MM.1S (cell line): ENCODE data around the gene NTPCR.

Source experiments
- DNase-seq: peaks from one replicate; pipeline ENCODE4 v3.0.0-alpha.2; 2015
- H2AFZ ChIP-seq: fragments of 300-600 bp; sonication (generic); 2 replicates; pipeline ENCODE4 v1.6.0; 2016; ENCODE audit warnings: antibody characterized with exemption, low read length
- H3F3A ChIP-seq: fragments of 300-600 bp; sonication (generic); 2 replicates; pipeline ENCODE4 v1.6.1; 2016; ENCODE audit warnings: mild to moderate bottlenecking, antibody characterized with exemption, low read length, moderate library complexity, mixed read lengths; ENCODE audit not compliant: insufficient read depth
- H3K27ac ChIP-seq: fragments of 300-600 bp; sonication (generic); 2 replicates; pipeline ENCODE4 v1.5.1; 2016; ENCODE audit warnings: mild to moderate bottlenecking, low read length
- H3K27me3 ChIP-seq: fragments of 300-600 bp; sonication (generic); replicated peaks from 2 replicates; pipeline ENCODE4 v1.6.0; 2016; ENCODE audit warnings: low read length; ENCODE audit not compliant: insufficient read depth
- H3K36me3 ChIP-seq: fragments of 300-600 bp; sonication (generic); replicated peaks from 2 replicates; pipeline ENCODE4 v1.6.1; 2016; ENCODE audit warnings: mild to moderate bottlenecking, low read length, mixed read lengths; ENCODE audit not compliant: insufficient read depth
- H3K4me1 ChIP-seq: fragments of 300-600 bp; sonication (generic); 2 replicates; pipeline ENCODE4 v1.6.1; 2016; ENCODE audit warnings: low read length, mixed read lengths
- H3K4me2 ChIP-seq: fragments of 300-600 bp; sonication (generic); 2 replicates; pipeline ENCODE4 v1.6.0; 2016; ENCODE audit warnings: low read depth, low read length
- H3K4me3 ChIP-seq: fragments of 300-600 bp; sonication (generic); 2 replicates; pipeline ENCODE4 v1.5.1; 2016; ENCODE audit warnings: low read length, mixed read lengths
- H3K79me2 ChIP-seq: fragments of 300-600 bp; sonication (generic); 2 replicates; pipeline ENCODE4 v1.6.1; 2016; ENCODE audit warnings: mixed run types, low read length, mixed read lengths
- H3K9ac ChIP-seq: fragments of 300-600 bp; sonication (generic); 2 replicates; pipeline ENCODE4 v1.6.1; 2016; ENCODE audit warnings: low read length, mixed read lengths
- H3K9me2 ChIP-seq: fragments of 300-600 bp; sonication (generic); replicated peaks from 2 replicates; pipeline ENCODE4 v1.6.1; 2016; ENCODE audit warnings: mild to moderate bottlenecking, low read length, mixed read lengths; ENCODE audit not compliant: insufficient read depth
- H3K9me3 ChIP-seq: fragments of 300-600 bp; sonication (generic); replicated peaks from 2 replicates; pipeline ENCODE4 v1.6.1; 2016; ENCODE audit warnings: mild to moderate bottlenecking, low read length, mixed read lengths; ENCODE audit not compliant: insufficient read depth
- H4K20me1 ChIP-seq: fragments of 300-600 bp; sonication (generic); 2 replicates; pipeline ENCODE4 v1.6.1; 2016; ENCODE audit warnings: mild to moderate bottlenecking, low read length, moderate library complexity, mixed read lengths; ENCODE audit not compliant: insufficient read depth
- EZH2 ChIP-seq: fragments of 300-600 bp; sonication (generic); optimal IDR thresholded peaks from 2 replicates; pipeline ENCODE3; 2017; ENCODE audit warnings: low read depth, mild to moderate bottlenecking, antibody characterized with exemption, low read length, mixed read lengths
- EZH2phosphoT487 ChIP-seq: fragments of 300-600 bp; sonication (generic); IDR thresholded peaks from 2 replicates; pipeline ENCODE4 v1.6.1; 2018; ENCODE audit warnings: antibody characterized with exemption, low read length
- TF ChIP-seq, protein P1 (sequence below): fragments of 300-600 bp; sonication (generic); IDR thresholded peaks from 2 replicates; pipeline ENCODE4 v1.5.1; 2016; ENCODE audit warnings: antibody characterized with exemption, low read length, mixed read lengths

The NTPCR gene

GRCh38 chr1:232927830-232928505, 22.4 kb upstream of the NTPCR start:
- Histone ChIP-seq H3K4me2 (no peak overlapping the region), H3K27me3 (no peaks in the 10 kb centered on the region), H3K9ac (no peak overlapping the region), H2AFZ (no peak overlapping the region), H3K27ac (no peak overlapping the region), H3K4me3 (no peak overlapping the region), H3K9me3 (no peaks in the 10 kb centered on the region), H4K20me1 (no peaks in the 10 kb centered on the region), H3K36me3 (no peaks in the 10 kb centered on the region), H3K9me2 (no peaks in the 10 kb centered on the region), H3K4me1 (peaks cover 12% of the 10 kb centered on the region), H3K79me2 (no peaks in the 10 kb centered on the region), H3F3A (peaks cover 13% of the 10 kb centered on the region)
- DNase-seq, result no peak
- TF ChIP-seq EZH2phosphoT487 (no peak), EZH2 (no peak)
- TF ChIP-seq, protein P1, sequence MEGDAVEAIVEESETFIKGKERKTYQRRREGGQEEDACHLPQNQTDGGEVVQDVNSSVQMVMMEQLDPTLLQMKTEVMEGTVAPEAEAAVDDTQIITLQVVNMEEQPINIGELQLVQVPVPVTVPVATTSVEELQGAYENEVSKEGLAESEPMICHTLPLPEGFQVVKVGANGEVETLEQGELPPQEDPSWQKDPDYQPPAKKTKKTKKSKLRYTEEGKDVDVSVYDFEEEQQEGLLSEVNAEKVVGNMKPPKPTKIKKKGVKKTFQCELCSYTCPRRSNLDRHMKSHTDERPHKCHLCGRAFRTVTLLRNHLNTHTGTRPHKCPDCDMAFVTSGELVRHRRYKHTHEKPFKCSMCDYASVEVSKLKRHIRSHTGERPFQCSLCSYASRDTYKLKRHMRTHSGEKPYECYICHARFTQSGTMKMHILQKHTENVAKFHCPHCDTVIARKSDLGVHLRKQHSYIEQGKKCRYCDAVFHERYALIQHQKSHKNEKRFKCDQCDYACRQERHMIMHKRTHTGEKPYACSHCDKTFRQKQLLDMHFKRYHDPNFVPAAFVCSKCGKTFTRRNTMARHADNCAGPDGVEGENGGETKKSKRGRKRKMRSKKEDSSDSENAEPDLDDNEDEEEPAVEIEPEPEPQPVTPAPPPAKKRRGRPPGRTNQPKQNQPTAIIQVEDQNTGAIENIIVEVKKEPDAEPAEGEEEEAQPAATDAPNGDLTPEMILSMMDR, result no peak

DNA sequence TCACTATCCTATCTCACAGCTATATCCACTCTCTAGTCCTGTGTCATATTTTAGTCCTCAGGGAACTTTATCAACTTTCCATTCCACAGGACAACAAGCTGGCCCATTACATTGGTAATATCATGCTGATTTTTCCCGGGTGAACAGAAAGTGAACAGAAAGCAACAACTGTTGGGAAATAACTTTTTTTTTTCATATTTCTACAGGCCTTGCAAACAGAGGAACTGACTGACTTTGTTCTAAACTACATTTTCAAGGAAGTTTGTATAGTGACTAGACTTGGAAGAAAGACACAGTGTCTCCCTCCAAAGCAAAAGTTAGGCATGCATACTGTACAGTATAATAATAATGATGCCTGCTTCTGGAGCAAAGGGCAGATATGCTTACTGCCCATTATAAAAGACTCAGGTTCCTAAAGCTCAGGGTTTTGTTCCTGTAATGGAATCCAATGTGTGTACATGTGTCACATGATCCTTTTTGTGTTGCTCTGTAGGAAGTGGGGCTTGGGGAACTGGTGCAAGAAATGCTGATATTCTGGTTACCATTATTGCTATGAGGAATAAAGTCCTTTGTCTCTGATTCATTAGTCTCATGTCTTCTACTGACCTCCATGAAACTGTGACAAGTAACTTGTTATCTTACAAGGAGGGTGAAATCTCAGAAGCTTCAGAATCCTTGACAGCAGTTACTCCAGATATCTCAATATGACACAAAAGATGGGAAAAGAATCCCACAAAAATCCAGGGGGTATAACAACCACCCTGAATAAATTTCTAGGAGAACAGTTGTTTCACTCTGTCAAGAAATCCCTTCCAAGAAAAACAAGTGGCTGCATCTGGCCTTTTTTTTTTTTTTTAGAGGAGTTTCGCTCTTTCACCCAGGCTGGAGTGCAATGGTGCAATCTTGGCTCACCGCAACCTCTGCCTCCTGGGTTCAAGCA, 17.7 kb upstream of the NTPCR start:
- H3K9me2 ChIP-seq, result no peaks in the 10 kb centered on the region
- H3K36me3 ChIP-seq, result no peaks in the 10 kb centered on the region
- no peak overlapping the region for H3K4me3 ChIP-seq
- TF ChIP-seq EZH2phosphoT487, result no peak
- TF ChIP-seq, protein P1, result no peak
- no peak for TF ChIP-seq EZH2
- H3K79me2 ChIP-seq, result no peaks in the 10 kb centered on the region
- DNase-seq, result no peak
- no peaks in the 10 kb centered on the region for H4K20me1 ChIP-seq
- no peak overlapping the region for H3K9ac ChIP-seq
- no peaks in the 10 kb centered on the region for H3K9me3 ChIP-seq
- no peak overlapping the region for H3K4me2 ChIP-seq
- no peak overlapping the region for H3K27ac ChIP-seq
- H3F3A ChIP-seq, result no peaks in the 10 kb centered on the region
- H2AFZ ChIP-seq, result no peak overlapping the region
- no peaks in the 10 kb centered on the region for H3K27me3 ChIP-seq
- H3K4me1 ChIP-seq, result no peaks in the 10 kb centered on the region

- Histone ChIP-seq H3F3A (no peaks in the 10 kb centered on the region), H3K36me3 (no peaks in the 10 kb centered on the region), H3K9me2 (no peaks in the 10 kb centered on the region), H3K79me2 (no peaks in the 10 kb centered on the region), H3K27ac (no peak overlapping the region), H4K20me1 (no peaks in the 10 kb centered on the region), H3K4me2 (no peak overlapping the region), H2AFZ (no peak overlapping the region), H3K4me3 (no peak overlapping the region), H3K9ac (no peak overlapping the region), H3K27me3 (no peaks in the 10 kb centered on the region), H3K4me1 (no peaks in the 10 kb centered on the region), H3K9me3 (no peaks in the 10 kb centered on the region)
- DNase-seq, result no peak
- TF ChIP-seq EZH2phosphoT487 (no peak), EZH2 (no peak)
- TF ChIP-seq, protein P1, result no peak
These were observed 13.5 kb upstream of the NTPCR start for GRCh38 chr1:232936941-232937340.
